Measurements from ENCODE around the gene PRKCZ. TPM values are rescaled to one million over a fixed set of nuclear protein-coding genes. Genes with fewer than 3 reads are reported as not detected.

PRKCZ gene
- total RNA-seq, 1 donor from 2014 or later = 13.9 TPM

DNA sequence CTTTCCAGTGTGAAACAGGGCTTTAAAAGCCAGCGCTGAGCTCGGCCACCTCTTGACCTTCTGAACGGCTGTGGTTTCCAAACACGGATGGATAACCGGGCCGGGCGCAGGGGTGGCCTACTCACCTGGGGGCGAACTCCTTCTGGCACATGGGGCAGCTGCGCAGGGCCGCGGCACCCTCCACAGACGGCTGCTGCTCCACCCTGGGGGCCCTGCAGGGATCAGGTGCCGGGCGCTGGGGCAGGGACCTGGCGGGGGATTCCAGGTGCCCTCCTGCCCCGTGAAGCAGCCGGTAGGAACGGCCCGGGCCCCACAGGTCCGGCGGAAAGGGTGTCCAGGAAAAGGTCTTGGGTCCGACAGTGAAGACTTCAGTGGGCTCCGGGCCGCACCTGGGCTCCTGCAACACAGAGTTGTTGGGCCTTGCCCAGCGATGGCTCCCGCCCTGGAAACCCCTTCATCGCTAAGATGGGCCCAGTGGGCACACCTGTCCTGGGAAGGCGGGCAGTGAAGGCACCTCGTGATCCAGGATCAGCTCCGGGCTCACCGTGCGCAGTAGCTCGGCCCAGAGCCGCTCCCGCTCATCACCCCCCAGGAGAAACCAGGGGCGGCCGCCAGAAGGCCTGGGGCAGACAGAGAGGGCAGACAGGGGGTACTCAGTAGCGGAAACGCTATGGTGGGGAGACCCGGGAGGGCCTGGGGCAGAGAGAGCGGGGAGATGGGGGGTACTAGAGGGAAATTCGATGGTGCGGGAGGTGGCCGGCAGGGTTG is 143.5 kb downstream of the PRKCZ start:
- DNase-seq (ENCODE audit: low spot score) = no peak
- intact Hi-C loops (cut with DNase I) = no loop called here

DNA sequence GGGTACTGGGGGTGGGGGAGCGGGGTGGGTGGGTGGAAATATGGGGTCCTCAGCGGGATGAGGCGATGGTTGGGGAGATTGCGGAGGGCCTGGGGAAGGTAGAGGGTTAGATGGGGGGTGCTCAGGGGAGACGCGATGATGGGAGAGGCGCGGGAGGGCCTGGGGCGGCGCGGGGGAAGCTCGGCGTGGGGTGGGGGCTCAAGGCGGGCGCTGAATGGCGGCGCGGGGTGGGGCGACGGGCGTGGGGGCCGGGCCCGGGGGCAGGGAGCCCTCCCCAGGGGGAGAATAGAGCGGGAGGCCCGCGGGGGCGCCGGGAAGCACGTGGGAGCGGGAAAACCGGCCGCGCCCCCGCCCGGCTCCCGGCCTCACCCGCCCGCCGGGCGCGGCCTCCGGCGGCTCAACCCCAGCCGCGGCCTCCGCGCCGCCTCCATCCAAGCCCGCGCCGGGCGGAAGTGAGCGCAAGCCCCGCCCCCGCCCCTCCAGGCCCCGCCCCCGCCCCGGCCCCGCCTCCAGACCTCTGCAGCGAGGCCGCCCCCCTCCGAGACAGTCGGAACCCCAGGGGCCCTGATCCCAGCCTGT is 144.2 kb downstream of the PRKCZ start, which contains the start of gene FAAP20:
TSS of gene FAAP20 (minus strand) at position 454 of the 579 bp plus-strand sequence. CDS start at position 431, 23 bp downstream.
- peak; percentile 88 for DNase-seq (ENCODE audit: low spot score)
- intact Hi-C loops (cut with DNase I) = no loop called here

DNA sequence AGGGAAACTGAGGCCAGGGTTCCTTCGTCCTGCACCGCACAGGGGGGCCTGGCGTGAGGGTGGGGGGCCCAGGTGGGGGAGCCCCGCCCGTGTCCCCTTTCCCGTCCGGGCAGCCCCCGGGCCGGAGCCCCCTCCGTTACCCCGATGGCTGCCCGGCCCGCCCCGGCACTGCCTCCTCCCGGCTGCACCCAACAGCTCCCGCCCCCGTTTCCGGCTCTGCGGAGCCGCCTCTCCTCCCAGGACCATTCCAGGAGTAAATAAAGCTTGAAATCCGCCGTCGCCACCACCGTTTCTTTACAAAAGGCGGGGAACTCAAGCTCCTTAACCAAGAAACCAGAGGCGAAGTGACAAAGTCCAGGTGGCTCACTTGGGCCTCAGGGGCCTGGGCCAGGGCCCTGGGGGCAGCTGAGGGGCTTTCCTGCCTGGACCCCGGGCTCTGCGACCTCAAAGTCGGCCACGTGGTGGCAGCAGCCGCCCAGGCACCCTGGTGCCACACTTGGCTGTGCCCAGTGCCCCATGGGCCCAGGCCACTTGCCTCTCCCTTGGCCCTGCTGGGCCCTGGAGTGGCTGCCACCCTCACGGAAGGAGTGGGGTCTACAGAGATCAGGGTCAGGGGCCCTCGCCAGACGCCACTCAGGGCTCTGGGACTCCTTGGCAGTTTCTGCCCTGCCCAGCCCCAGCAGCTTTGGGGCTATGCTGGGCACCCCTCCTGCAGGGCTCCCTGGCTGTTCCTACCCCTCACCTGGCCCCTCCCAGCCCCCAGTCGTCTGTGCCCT is 144.9 kb downstream of the PRKCZ start:
- intact Hi-C loops (cut with DNase I) = loop anchor here (1.0 to 5.0 kb wide), 3 partner anchors 186 to 447 kb away; no protein-coding TSS in a partner anchor
- peak; percentile 95 for DNase-seq (ENCODE audit: low spot score)

DNA sequence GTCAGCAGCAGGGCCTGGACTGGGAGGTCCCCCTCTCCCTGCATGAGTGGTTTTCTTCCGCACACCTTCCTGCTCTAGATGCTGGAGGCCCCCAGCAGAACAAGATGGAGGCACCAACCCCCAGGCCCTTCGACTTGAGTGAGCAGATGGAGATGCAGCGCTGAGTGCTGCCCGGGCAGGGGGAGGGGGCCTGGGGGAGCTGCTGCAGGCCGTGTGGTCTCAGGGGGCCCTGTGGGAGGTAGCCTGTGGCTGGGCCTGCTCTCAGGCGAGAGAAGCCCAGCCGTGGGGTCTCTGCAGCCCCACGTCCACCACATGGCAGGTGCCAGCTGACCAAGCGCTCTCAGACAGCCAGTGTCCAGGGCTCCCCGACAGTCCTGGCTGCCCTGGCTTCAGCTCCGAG is 145.6 kb downstream of the PRKCZ start:
- intact Hi-C loops (cut with DNase I) = loop anchor here (1.0 to 5.0 kb wide), 4 partner anchors 119 to 447 kb away; no protein-coding TSS in a partner anchor
- DNase-seq (ENCODE audit: low spot score) = no peak

DNA sequence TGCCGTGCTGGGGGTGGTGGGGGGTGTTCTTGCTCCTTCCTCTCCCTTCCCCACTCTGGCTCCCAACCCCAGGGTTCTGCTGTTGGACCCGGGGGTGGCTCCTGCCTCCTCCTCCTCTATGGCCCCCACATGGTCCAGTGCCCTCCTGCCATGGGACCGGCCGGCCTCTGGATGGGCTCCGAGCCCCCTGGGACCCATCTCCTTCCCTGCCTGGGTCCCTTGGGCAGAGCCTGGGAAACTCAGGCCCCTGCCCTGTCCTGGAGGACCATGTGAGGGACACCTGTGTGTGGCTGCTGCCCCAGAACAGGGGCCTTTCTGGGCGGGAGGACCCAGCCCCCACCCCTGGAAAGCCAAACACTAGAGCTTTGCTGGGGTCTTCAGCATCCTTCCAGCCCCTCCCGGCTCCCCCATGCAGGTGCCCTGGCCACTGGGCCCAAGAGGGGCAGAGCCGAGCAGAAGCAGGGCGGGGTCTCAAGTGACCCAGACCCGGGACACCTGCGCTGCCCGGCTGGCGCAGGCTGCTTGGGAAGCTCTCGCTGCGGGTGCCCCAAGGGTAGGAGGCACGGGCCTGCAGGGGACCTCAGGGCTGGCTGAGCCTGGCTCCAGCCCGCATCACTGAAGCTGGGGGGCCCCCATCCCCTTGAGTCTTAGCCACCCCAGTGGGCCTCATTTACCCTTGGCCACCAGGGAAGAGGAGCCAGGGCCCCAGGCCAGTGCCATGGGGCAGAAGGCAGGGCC is 146.9 kb downstream of the PRKCZ start:
- intact Hi-C loops (cut with DNase I) = loop anchor here (2.0 to 5.0 kb wide), 3 partner anchors 118 to 445 kb away; no protein-coding TSS in a partner anchor
- no peak for DNase-seq (ENCODE audit: low spot score)

DNA sequence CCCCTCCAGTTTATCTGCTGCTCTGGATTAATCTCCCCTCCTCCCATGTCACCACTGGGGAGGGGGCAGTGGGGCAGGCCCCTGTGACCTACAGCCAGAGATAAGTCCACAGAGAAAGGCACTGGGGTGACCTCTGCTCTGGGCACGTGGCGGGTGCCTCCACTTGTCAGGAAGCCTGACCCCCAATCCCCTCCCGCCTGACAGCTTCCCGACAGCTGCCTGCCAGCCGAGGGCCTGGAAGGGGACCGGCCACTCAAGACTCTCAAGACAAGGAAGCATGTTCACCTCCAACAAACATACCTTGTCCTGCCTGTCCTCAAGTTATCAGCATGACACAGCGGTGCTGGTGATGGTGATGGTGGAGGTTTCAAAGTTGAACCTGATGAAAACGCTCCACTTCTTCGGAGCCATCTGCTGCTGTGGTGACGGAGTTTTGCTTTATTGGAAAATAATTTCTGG is 147.5 kb downstream of the PRKCZ start:
- DNase-seq (ENCODE audit: low spot score) = no peak
- intact Hi-C loops (cut with DNase I) = loop anchor here (2.0 to 5.0 kb wide), 3 partner anchors 117 to 445 kb away; no protein-coding TSS in a partner anchor

DNA sequence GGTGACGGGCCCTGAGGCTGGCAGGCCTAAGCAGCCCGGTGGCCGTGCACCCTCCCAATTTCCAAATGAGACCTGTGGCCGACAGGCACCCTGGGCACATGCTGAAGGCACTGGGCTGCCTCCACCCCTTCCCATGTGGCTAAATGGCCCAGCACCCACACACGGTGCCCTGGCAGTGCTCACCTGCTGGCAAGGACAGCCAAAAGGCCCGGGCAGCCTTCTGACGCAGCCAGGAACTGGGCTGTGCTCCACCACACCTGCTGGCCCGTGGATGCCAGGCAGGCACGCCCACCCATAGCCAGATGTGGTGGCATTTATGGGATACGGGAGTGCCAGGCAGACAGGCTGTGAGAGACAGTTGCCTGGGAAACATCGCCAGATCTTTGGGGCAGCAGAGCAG is 148.4 kb downstream of the PRKCZ start:
- intact Hi-C loops (cut with DNase I) = loop anchor here (5.0 kb wide), 2 partner anchors 349 to 444 kb away; no protein-coding TSS in a partner anchor

DNA sequence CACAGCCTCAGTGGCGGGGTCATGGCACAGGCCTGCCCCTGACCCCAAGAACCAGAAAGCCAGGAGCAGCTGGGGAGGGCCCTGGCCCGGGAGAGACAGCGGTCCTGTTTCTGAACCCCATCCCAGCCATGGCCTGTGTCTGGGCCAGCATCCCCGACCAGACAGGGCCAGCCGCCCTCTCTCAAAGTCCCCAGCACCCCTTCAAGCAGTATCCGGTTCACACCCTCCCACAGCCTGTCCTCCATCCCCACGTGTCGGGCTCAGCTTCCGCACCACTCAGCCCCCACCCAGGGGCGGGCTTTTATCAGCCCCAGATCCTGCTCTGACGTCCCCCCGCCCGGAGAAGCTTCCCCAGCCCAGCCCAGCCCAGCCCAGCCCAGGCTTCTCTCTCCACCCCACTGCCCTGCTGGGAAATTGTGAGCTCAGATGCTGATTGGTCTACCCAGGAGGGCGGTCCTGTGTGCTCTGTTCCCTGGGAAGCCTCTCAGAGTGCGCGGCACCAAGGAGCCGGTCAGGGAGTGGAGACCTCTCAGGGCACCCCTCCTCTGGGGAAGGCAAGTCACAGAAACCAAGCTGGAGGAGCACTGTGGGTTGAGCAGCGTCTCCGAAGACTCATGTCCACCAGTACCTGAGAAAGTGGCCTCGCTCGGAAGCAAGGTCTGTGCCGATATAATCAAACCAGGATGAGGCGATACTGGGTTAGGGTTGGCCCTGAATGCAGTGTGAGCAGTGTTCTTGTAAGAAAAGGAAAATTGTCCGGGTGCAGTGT is 149.0 kb downstream of the PRKCZ start:
- intact Hi-C loops (cut with DNase I) = loop anchor here (5.0 kb wide), 2 partner anchors 348 to 443 kb away; no protein-coding TSS in a partner anchor
- DNase-seq (ENCODE audit: low spot score) = peak; percentile 93

More for the DNA sequence above, 148.4 kb downstream of the PRKCZ start:
- no peak for DNase-seq (ENCODE audit: low spot score)

DNA sequence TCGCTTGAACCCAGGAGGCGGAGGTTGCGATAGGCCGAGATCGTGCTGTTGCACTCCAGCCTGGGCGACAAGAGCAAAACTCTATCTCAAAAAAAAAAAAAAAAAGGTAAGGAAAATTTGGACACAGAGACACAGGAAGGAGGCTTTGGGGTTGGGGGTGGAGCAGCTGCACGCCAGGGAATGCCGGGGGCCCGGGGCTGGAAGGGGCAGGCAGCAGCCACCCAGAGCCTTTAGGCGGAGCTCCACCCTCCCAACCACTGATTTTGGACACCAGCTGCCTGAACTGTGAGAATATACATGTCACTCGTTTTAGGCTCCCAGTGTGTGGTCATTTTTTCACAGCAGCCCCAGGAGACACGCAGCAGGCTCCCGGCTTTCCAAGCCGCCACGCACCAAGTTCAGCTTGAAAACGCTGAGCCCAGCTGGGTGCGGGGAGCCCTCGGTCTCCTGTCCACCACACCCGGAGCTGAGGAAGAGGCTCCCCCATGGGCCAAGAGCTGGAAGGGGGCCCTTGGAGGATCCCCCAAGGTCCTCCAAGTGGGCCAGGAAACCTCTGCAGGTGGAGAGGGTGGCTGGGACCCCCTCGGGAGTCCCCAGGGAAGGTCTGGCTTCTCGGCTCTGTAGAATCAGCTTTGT is 150.2 kb downstream of the PRKCZ start:
- intact Hi-C loops (cut with DNase I) = no loop called here
- DNase-seq (ENCODE audit: low spot score) = no peak

DNA sequence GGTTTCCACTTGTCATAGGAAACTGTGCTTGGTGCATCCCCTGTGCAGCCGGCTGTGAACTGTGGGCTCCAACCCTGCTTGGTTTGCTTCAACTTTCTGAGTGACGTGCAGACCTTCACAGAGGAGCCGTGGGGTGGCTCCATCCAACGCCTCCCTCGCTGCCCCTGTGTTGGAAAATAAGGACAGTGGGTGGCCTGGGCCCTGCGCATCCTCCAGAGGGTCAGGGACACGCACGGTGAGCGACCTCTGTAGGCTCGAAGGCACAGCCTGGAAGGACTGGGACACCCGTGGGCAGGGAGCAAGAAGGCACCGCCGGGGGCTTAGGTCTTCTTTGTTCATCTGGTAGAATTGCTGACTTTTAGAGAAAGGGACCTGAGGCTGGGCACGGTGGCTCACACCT is 150.9 kb downstream of the PRKCZ start:
- intact Hi-C loops (cut with DNase I) = no loop called here
- DNase-seq (ENCODE audit: low spot score) = no peak

DNA sequence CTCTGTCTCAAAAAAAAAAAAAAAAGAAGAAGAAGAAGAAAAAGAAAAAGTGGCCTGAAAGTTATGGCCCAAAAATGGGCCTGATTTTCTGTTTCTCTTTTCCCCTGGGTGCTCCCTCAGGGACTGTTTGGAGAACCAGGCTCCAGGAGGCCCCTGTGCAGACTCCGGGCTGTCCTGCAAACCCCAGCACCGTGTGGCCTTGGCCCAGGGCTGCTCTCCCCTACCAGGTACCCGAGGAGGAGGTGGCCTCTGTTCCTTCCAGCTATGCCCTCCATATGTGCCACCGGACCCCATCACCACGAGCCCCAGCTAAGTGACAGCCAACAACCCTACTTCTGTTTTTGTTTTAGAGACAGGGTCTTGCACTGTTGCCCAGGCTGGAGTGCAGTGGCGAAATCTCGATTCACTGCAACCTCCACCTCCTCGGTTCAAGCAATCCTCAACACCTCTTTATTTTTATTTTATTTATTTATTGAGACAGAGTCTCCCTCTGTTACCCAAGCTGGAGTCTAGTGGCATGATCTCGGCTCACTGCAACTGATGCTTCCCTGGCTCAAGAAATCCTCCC is 151.9 kb downstream of the PRKCZ start:
- no peak for DNase-seq (ENCODE audit: low spot score)
- intact Hi-C loops (cut with DNase I) = no loop called here

DNA sequence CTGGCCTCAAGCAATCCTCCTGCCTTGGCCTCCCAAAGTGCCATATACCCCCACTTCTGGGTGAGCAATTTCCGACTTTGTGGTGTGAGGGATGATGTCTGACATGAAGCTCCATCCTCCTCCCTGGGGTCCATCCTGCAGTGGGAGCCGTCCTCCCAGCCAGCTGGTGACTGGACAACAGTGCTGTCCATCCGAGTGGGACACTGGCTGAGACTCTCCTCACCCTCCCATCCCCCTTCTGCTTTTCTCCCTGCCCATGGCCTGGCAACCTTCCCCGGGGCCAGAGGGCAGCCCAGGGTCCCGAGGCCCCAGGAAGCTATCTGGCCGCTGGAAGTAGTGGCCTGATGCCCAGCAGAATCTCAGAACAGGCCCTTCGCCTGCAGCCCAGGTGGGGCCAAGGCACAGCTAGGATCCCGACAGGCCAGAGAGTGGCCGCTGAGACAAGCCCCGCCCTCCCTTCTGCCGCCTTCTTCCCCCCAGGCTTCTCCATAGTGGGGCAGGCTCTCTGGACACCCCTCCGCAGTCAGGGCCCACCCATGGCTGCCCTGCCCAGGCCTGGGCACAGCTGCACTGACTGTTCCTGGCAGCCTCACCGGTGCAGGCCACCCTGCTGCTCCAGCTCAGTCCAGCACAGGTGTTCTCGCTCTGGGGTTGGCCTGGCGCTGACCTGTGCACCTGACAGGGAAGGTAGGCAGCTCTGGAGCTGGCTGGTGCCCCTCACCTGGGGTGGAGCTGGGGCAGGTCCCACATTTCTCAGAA is 152.8 kb downstream of the PRKCZ start:
- DNase-seq (ENCODE audit: low spot score) = no peak
- intact Hi-C loops (cut with DNase I) = no loop called here

DNA sequence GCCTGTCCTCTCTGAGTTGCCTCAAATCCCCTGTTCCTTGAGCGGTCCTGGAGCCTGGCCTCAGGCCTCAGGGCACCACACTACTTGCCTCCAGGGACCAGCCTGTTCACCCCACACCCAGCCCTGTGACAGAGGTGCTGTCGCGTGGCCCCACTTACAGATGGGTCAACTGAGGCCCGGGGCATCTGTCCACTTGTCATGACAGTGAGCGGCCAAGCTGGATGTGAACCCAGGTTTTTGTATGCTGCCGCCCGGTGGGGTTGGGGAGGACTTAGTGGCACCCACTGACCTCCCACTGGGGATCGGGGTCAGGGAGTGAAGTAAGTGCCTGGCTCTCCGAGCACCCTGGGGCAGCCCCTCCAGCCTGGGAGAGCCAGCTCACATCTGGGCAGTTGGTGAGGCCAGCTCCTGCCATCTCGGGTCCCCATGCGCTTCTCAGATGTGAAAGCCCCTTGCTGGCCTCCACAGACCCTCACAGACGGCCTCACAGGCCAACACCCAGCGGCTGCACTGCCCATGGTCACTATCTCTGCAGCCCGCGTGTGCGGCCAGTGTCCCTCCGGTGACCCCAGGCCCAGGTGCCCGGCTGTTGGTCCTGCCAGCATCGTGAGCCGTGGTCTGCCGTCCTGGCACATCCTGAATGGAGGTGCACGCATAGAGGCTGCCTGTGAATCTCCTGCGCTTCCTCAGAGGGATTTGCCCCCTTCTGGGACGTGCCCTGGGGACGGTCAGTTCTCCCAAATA is 153.6 kb downstream of the PRKCZ start:
- intact Hi-C loops (cut with DNase I) = loop anchor here (2.0 kb wide), 1 partner anchor 27 kb away; no protein-coding TSS in a partner anchor

DNA sequence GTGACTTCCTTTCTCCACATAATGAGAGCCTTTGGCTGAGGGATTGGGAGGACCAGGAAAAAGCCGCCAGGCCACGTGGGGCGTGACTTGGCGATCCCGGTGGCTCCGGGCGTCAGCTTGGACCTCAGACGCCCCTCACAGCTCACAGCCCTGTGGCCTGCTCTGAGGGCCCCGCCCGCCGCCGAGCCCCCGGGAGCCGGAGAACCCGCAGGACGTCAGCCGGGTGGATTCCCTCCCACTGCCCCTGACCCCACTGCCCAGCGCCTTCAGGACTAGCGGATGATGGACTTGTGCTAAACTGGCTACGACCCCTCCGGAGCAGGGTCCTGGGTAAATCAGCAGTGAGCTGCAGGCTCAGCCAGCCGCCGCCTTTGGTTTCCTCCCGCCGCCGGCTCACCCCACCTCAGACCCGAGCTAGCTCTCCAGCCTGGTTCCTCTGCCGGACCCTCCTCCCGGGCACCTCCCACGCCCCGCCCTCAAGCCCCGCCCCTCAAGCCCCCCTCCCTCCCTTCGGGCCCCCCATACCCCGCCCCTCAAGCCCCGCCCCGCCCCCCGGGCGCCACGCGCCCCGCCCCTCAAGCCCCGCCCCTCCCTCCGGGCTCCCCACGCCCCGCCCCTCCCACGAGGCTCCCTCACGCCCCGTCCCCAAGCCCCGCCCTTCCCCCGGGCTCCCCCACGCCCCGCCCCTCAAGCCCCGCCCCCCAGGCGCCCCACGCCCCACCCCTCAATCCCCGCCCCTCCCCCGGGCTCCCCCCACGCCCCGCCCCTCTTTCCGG is 154.4 kb downstream of the PRKCZ start:
- DNase-seq (ENCODE audit: low spot score) = peak; percentile 94
- intact Hi-C loops (cut with DNase I) = loop anchor here (2.0 kb wide), 1 partner anchor 26 kb away; no protein-coding TSS in a partner anchor

More for the DNA sequence above, 153.6 kb downstream of the PRKCZ start:
- no peak for DNase-seq (ENCODE audit: low spot score)
